Ovary (tissue), 9 donors: ENCODE data around the gene GDPD4. TPM values are rescaled to one million over a fixed set of nuclear protein-coding genes. Genes with fewer than 3 reads are reported as not detected.

Experiments
- DNase-seq, 5 donors: peaks; one replicate each; pipeline ENCODE4 v3.0.0-alpha.2; 2019 to 2020
- H3K27ac ChIP-seq, 2 donors: fragments of 200-600 bp; one replicate each; pipeline versions ENCODE4 v1.5.1 to v1.8.0; 2019 to 2022
- H3K27me3 ChIP-seq: fragments of 200-600 bp; one replicate; pipeline ENCODE4 v1.8.0; 2022
- H3K36me3 ChIP-seq: fragments of 200-600 bp; sonication (generic); one replicate; pipeline ENCODE4 v1.5.1; 2019
- H3K4me1 ChIP-seq: one replicate; pipeline ENCODE4 v1.8.1; 2013; ENCODE audit warnings: mild to moderate bottlenecking, moderate library complexity; ENCODE audit not compliant: insufficient read depth
- H3K4me3 ChIP-seq: fragments of 200-600 bp; sonication (generic); one replicate; pipeline ENCODE4 v1.5.1; 2017
- H3K9me3 ChIP-seq, 2 donors: fragments of 200-600 bp in 1 of 2; sonication (generic) in 1 of 2; one replicate each; pipeline versions ENCODE4 v1.5.1 to v1.8.1; 2013 to 2019; ENCODE audit warnings: mild to moderate bottlenecking in 1 of 2, moderate library complexity in 1 of 2
- EP300 ChIP-seq: sonication (generic); formaldehyde crosslinking; IDR thresholded peaks from one replicate; pipeline ENCODE4 v1.6.1; 2017; ENCODE audit warnings: antibody characterized with exemption
- POLR2A ChIP-seq: fragments of 450-650 bp; IDR thresholded peaks from one replicate; pipeline ENCODE4 v1.6.1; 2017; ENCODE audit warnings: antibody characterized with exemption, mild to moderate bottlenecking, moderate library complexity
- WGBS, 3 donors: extraction: QIAGEN DNeasy Blood & Tissue Kit in 1 of 3; methylation state at CpG; one replicate each; pipeline versions ENCODE4 v1.1.5 to v1.1.7; 2013 to 2017; 5-methylcytosine and 5-hydroxymethylcytosine counted together
- intact Hi-C, 4 donors: fragments of 100-400 bp; cut with DNase I; formaldehyde crosslinking; loops; one replicate each; pipeline versions ENCODE4 v1.11.0 to v1.15.1; 2022 to 2023
- polyA plus RNA-seq, 2 donors: library from polyadenylated mRNA; stranded (reverse); fragments of 200-250 nt in 1 of 2; fragments of 350-450 nt in 1 of 2; fragmentation: Illumina TruSeq in 1 of 2; extraction: RNeasy Lipid Tissue Mini Kit (QIAGEN cat#74804) in 1 of 2; gene quantifications; one replicate each; pipeline ENCODE4 v1.2.3, GENCODE V29; 2013 to 2014
- total RNA-seq, 7 donors: library from RNA; depleted of rRNA in 2 of 7; stranded (reverse); fragments of >200 nt in 2 of 7; fragmentation: NEBNext Ultra II Directional in 3 of 7; extraction: Animal tissue kit (Norgen Biotek cat#: 25700) in 3 of 7; gene quantifications; one replicate each; pipeline versions ENCODE4 v1.1.0 to v1.2.4, GENCODE V29; 2016 to 2023
- TF ChIP-seq, protein P1 (sequence below), 3 donors: fragments of 450-650 bp in 2 of 3; fragments of 200-600 bp in 1 of 3; IDR thresholded peaks; one replicate each; pipeline versions ENCODE4 v1.5.1 to v1.8.0; 2016 to 2022; ENCODE audit warnings: antibody characterized with exemption in 3 of 3, mild to moderate bottlenecking in 1 of 3
- donor health status: DM: no; HTN: no; CAD: no; lungs with moderate emphysema.
- donor health status: DM: no; HTN: no; CAD: no.
- donor health status: Bipolar disorder and iron deficiency.
- donor health status: DM: yes; HTN: yes; CAD: no.
- donor health status: DM: no; HTN: no; CAD: no.
- donor health status: DM: yes; HTN: yes; CAD: no.

GDPD4 gene
- total and polyA plus RNA-seq, 9 donors, result 0.32 TPM; not detected in 8

DNA sequence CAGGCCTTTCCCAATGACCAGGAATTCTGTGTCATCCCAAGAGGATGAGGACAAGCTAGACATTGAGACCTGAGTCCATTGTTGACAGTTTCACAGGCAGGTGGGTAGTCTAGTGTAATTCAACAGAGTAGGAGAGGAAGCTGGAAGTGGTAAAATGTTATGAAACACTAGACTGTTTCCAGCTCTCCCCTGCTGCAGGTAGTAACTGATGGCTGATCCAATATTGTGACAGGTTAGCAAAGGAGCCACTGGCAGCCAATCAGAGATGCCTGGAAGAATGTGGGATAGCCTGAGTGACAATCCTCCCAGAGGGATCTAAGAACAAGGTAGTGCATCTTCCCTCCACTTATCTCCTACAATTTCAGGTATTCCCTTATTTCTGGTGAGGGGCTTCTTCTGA, 10.6 kb upstream of the GDPD4 start:
- Histone ChIP-seq H3K27ac (no peak overlapping the region), H3K4me1 (peaks cover 4% of the 10 kb centered on the region), H3K4me3 (no peak overlapping the region), H3K9me3 (no peaks in the 10 kb centered on the region), H3K27me3 (no peaks in the 10 kb centered on the region), H3K36me3 (no peaks in the 10 kb centered on the region)
- TF ChIP-seq POLR2A (no peak), EP300 (no peak)
- TF ChIP-seq, protein P1, sequence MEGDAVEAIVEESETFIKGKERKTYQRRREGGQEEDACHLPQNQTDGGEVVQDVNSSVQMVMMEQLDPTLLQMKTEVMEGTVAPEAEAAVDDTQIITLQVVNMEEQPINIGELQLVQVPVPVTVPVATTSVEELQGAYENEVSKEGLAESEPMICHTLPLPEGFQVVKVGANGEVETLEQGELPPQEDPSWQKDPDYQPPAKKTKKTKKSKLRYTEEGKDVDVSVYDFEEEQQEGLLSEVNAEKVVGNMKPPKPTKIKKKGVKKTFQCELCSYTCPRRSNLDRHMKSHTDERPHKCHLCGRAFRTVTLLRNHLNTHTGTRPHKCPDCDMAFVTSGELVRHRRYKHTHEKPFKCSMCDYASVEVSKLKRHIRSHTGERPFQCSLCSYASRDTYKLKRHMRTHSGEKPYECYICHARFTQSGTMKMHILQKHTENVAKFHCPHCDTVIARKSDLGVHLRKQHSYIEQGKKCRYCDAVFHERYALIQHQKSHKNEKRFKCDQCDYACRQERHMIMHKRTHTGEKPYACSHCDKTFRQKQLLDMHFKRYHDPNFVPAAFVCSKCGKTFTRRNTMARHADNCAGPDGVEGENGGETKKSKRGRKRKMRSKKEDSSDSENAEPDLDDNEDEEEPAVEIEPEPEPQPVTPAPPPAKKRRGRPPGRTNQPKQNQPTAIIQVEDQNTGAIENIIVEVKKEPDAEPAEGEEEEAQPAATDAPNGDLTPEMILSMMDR (IDR thresholded peaks at IDR 0.05), result no peak
- no peak for DNase-seq
- intact Hi-C loops, result no loop called here

DNA sequence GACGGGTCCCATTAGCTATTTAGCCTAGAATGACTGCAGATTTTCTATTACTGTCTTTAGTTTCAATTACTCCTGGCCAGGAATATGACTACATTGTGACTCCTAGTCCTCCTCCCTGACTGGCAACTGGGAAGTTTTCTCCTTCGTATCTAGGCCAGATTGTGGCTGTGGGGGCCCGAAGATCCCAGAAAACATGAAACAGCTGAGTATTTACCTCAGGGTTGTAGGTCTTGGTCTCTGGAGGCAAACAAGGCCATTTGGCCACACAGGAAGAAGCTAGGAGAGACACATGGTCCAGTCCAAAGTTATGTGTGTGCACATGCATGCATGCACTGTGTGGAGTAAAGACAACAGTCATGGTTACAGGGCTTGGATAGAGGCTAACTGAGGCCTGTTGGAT, 10.2 kb upstream of the GDPD4 start:
- Histone ChIP-seq H3K4me3 (no peak overlapping the region), H3K27ac (no peak overlapping the region), H3K27me3 (no peaks in the 10 kb centered on the region), H3K36me3 (no peaks in the 10 kb centered on the region), H3K9me3 (no peaks in the 10 kb centered on the region), H3K4me1 (peaks cover 4% of the 10 kb centered on the region)
- intact Hi-C loops, result no loop called here
- WGBS, 3 donors, result 72 to 80% (median 78%) methylated on average over 3 of the region's 3 CpGs
- DNase-seq, result no peak
- TF ChIP-seq, protein P1 (IDR thresholded peaks at IDR 0.05), result no peak
- no peak for TF ChIP-seq EP300
- no peak for TF ChIP-seq POLR2A

DNA sequence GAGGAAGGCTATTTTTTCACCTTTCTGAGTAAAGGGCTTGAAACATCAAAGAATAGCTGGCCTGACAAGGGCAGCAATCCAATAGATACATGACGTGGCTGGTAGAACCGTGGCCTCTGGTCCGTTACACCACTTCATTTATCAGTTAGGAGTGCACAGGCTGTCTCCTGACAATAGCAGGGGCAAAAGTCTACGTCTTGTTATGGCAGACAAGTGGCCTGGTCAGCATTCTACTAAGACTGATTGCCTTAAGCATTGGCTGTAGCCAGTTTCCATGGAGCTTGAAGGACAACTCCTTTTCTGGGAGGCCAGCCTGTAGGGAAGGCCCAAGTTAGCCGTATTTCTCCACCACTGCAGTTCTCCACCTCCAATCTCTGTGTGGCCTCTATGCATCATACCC, 9.2 kb upstream of the GDPD4 start:
- no peaks in the 10 kb centered on the region for H3K4me1 ChIP-seq
- TF ChIP-seq EP300 (no peak), POLR2A (no peak)
- TF ChIP-seq, protein P1 (IDR thresholded peaks at IDR 0.05), result no peak
- H3K4me3 ChIP-seq, result no peak overlapping the region
- no peak overlapping the region for H3K27ac ChIP-seq
- intact Hi-C loops, result no loop called here
- H3K27me3 ChIP-seq, result no peaks in the 10 kb centered on the region
- H3K9me3 ChIP-seq, result no peaks in the 10 kb centered on the region
- DNase-seq, result no peak
- 77 to 97% (median 88%) methylated on average over 5 of the region's 5 CpGs for WGBS, 3 donors
- H3K36me3 ChIP-seq, result no peaks in the 10 kb centered on the region

DNA sequence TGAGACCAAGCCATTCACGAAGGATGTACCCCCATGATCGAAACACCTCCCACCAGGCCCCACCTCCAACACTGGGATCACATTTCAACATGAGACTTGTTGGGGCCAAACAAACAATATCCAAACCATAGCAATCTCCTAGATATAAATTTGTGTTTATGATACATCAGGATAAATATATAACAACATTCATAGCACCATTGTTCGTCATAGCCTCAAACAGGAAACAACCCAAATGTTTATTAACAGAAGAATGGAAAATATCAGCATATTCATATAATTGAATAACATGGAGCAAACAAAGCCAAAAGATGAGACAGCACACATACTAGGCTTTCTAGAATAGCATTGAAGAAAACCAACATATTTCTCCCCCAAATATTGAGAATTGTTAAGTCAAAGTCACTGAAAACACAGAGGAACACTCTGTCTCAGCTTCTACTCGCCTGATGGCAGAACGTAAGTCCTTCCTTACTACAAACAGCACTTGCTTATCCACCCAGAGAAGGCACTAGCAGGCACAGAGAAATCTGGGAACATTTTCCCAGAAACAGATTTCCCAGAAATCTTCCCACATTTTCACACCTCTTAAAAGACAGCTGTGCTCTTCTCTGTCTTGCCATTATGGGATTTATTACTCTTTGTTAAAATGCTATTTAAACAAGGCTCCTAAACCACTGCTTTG, 8.1 kb upstream of the GDPD4 start:
- Histone ChIP-seq H3K4me3 (no peak overlapping the region), H3K36me3 (no peaks in the 10 kb centered on the region), H3K27me3 (no peaks in the 10 kb centered on the region), H3K9me3 (no peaks in the 10 kb centered on the region), H3K4me1 (no peaks in the 10 kb centered on the region), H3K27ac (no peak overlapping the region)
- intact Hi-C loops, result no loop called here
- TF ChIP-seq, protein P1 (IDR thresholded peaks at IDR 0.05), result no peak
- no peak for TF ChIP-seq POLR2A
- no peak for TF ChIP-seq EP300
- whole genome bisulfite sequencing, 3 donors, result 16 to 37% (median 27%) methylated on average over 5 of the region's 5 CpGs
- no peak for DNase-seq
